DMS153 treated with DMSO at 0.1 percent for 48 hours (cell line): ENCODE measurements around the gene PLCB2.

Source experiments
- DNase-seq: peaks from one replicate; lab custom pipeline; 2025; ENCODE audit not compliant: unreplicated experiment; lab: John Stamatoyannopoulos, UW

Gene PLCB2

DNA sequence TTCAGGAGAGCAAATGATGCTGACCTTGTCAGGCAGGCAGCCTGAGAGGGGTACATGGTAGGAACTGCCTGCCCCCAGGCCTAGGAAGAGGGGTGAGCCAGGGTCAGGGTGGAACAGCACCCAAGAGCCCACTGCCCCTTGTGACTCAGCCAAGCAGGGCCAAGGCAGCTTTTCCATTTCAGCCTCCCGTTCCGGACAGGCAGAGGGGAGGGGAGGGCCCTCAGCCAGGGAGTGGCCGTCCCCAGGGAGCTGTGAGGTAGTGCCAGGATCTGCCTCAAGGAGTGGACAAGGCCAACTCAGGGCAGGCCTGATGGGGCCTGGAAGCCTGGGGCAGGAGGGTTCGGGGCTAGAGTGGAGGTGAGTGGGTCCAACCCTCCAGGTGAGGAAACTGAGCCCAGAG, 19.8 kb downstream of the PLCB2 start:
- no peak for DNase-seq

DNA sequence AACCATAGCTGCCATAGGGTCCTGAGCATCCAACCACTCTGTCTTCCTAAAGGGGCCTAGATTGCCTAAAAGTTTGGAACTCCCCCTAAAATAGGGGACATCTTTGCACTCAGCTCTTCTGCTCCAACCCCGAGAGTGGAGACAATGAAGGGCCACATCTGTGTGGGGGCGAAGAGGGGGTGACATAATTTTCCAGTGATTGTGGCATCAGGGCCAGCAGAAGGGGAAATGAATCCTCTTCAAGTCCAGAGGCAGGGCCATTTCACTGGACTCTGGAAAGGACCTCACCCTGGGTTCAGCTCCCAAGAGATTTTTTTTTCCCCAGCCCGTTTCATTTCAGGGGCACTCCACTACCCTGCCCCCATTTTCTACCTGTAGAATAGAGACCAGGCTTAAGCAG, 20.2 kb downstream of the PLCB2 start:
- no peak for DNase-seq

DNA sequence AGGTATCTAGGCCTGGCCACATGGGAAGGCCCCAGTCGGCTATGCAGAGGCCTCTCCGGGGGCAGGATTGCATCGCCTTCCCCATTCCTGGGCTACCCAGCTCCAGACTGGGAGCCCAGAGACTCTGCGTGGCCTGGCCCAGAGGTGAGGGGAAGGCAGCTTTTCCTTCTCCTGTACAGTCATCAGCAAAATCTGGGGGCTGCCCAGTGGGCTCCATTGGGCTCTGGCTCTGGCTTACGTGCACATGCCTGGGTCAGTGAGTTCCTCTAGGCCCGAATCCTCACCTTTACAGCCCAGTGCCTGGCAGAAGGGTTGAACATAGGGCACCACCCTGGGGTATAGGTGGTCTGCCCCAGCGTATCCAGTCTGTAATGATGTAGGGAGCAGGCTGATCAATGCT, 20.9 kb downstream of the PLCB2 start:
- DNase-seq = no peak

DNA sequence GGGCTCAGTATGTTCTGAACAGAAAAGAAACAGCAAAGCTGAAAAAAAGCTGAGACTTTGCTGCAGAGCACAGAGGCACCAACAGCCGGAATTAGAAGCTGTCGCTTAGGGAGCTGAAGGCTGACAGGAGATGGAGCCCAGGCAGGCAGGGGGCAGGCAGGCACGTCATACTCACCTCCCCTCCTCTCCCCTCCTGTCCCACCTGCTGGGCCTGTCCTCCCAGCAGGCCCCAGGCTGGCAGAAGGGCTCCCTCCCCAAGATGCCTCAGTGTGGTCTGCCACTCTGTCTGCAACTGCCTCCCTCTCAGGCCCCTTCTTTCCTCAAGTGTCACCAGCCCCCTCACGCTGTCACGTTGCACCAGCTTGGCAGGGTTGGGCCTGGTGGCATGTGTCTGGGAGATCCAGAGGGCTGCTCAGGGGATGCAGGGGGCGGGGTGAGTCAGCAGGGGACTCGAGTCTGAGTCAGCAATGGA, 21.6 kb downstream of the PLCB2 start:
- no peak for DNase-seq

- DNase-seq = no peak
Observed at GRCh38 chr15:40285554-40286011, 22.2 kb downstream of the PLCB2 start.

DNA sequence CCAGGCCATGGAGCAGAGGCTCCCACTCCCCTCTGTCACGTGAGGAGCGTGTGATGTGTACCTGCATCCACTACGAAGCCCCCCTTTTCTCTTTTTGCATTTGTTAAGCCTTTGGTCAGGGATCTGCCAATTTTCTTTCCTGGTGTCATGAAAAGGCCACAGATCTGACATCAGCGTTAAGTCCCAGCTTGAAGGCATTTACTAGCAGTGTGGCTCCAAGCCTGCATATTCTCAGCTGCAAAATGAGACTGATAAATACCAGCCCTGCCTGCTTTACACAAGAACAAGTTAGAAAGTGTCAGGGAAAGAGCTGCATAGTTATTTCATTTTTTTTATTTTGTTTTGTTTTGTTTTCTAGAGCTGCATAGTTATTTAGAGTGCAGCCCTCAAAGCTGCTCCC, 22.6 kb downstream of the PLCB2 start:
- no peak for DNase-seq

DNA sequence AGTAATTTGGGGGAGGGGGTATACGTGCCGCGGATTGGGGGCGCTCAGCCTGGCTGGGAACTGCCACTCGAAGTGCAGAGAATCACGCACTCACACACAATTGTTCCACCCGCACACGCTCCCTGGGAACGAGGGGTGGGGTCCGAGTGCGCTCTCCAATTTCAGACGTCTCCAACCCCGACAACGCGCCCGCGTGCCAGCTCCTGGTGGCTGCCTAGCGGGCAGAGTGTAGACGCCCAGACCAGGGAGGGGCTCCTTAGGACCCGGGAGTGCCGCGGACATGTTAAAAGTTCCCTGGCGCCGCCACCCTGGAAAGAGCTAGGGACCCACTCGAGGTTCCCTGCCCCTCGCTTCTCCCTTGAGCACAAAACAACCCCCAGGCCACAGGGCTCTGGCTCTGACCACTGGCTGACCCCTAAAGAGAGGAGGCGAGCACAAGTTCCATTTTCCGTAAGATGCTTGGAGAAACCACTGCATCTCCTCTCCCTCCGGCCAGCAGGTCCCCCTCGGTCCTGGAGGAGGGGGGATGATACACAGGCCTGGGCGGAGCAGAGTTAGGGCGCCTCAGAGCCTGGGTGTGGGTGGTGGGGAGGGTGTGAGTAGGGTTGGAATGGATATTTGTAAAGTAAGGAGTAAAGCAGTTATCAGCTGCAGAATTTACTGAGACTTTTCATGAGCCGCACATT, 24.0 kb downstream of the PLCB2 start:
- no peak for DNase-seq

GRCh38 chr15:40282869-40283614, 24.7 kb downstream of the PLCB2 start, which contains the start of gene ANKRD63:
Gene ANKRD63 (minus strand): TSS chr15:40283064. CDS start chr15:40282586, 478 bp downstream.
- no peak for DNase-seq

GRCh38 chr15:40282147-40282868, 25.4 kb downstream of the PLCB2 start:
- no peak for DNase-seq

GRCh38 chr15:40281801-40282146, 26.0 kb downstream of the PLCB2 start:
- no peak for DNase-seq

DNA sequence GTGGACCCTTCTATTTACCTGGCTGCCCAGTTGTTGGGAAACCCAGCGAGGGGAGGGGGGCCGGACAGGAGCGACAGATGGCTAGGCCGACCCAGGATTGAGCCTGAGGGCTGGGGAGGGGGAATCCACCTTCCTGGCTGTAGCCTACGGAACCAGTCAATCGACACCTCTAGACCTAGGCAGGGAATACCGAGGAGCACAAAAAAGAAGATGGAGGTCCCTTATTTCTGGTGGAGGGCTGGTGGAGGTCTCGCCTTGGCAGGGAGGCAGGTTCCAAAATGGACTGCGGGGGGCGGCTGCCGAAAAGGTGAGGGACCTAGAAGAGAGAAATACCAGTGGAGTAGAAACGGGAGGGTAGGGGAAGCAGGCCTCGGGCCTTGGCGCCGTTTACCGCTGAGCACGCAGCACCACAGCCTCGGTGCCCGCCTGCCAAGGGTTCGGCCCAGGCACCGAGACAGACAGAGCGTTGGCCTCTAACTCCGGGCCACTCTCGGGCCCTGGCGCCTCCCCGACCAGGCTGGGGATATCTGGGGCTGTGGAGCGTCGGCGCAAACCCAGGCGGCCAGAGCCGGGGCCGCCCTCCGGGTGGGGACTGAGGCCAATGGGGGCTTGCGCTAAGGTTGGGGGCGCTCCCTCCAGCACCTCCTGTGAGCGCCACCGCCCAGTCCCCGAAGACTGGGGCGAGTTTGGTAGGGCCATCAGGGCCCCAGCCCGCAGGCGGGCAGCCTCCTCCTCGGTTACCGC, 26.5 kb downstream of the PLCB2 start:
- no peak for DNase-seq

DNA sequence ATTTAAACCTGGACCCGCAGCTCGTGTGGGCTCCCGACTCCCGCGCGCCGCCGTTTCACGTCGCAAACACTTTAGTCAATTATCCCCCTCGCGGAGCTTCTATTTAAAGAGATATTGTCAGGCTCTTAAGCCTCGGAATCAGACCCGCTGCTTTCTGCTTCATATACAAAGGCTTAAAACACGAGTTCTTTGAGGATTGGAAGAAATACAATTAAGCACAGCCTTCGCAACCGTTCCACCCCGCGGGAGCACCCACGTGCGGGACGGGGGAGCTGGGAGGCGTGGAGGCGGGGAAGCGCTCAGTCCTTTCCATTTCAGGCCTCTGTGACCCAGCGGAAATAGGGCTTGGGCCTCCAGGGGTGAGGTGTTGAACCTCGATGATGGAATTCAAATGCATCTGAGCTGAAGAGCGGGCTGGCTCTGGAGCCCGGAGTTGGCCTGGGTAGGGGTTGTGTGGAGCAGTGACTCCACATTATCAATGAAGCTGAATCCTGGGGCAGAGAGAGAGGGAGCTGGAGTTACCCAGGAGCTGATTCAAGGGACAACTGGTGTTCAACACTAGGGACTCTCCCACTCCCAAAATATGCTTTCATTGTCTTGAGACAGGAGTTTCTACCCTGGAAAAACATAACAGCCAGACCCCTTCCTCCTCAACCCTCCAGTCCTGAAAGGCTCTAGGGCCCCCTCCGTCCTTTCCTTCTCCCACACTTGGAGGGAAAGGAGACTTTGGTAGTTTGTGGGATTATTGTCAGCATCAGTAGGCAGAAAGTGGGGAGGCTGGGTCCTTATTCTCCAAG, 27.3 kb downstream of the PLCB2 start:
- no peak for DNase-seq

DNA sequence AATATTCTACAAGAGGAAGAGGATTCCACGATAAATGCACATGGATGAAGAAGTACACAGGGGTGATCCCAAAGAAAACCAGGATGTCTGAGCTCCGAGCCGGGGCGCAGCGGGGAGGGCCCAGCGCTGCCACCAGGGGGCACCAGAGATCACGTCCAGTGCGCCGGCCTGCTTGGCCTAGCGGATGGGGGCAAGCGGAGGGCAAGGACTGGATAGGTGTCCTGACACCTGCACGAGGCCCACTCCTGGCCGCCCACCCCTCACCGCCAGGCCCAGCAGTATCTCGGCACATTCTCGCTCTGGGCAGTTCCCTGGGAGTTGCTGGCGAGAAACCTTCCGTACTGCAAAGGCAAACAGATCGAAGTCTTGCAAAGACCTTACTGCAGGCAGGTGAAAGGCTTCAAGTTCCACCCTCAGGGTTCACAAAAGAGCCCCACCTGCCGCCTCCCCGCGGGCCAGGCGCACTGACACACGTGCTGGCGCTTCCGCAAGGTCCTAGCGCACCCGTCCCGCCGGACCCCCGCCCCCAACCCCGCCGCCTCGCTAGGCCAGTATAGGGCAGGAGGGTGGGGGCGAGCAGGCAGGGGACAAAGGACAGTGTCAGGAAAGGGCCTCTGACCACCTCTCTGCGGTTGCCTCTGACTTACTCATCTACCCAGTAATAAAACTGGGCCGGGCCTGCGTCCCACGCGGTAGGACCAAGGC, 28.1 kb downstream of the PLCB2 start:
- DNase-seq = no peak

DNA sequence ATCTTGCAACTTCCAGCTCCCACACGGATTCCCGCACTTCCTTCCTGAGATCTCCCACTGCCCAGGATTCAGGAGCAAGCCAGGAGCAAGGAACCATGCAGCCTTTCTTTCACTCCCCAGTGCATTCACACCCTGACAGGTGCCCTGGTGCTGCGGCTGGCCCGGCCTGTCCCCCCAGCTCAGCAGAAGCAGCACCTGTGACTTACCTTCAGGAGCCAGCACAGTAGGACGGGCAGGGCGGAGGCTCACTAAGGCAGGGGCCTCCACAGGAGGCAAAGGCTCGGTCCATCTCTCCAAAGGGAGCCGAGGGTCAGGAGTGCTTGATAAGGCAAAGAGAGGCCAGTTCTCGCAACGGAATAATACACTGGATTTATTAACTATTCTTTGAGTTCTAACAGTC, 29.7 kb downstream of the PLCB2 start:
- no peak for DNase-seq

GRCh38 chr15:40277471-40277870, 30.3 kb downstream of the PLCB2 start:
- no peak for DNase-seq

DNA sequence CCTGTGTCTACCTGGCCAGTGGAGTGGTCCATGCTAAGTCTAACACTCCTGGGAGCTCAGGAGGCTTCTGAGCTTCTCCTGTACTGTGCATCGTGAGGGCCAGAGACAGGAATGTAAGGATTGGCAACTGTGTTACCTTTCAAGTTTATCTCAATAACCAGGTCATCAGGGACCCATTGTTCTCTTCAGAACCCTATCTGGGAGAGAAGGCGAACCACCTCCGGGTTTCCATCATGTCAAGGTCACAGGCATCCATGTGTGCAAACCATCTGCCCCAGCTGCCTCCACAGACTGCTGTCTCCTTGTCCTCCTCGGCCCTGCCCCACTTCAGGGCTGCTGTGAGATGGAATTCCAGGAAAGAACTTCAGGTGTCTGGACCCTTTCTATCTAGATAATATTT, 30.8 kb downstream of the PLCB2 start:
- DNase-seq = no peak

- DNase-seq = no peak
Observed at GRCh38 chr15:40275954-40276353, 31.8 kb downstream of the PLCB2 start.

DNA sequence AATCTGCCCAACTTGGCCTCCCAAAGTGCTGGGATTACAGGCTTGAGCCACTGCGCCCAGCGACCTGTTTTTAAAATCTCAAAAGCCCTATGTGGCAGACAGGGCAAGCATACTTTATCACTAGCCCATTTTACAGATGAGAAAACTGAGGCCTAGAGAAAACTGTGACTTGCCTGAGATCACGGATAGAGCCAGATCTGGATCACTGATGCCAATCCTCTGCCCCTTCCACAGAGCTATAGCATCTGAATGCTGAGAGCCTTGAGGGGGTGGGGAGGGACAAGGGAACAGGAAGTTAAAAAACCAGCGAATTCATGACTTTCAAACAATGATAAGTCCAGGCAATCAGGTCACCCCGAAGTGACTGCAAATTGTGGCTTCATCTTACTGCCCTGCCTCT, 32.2 kb downstream of the PLCB2 start:
- no peak for DNase-seq

DNA sequence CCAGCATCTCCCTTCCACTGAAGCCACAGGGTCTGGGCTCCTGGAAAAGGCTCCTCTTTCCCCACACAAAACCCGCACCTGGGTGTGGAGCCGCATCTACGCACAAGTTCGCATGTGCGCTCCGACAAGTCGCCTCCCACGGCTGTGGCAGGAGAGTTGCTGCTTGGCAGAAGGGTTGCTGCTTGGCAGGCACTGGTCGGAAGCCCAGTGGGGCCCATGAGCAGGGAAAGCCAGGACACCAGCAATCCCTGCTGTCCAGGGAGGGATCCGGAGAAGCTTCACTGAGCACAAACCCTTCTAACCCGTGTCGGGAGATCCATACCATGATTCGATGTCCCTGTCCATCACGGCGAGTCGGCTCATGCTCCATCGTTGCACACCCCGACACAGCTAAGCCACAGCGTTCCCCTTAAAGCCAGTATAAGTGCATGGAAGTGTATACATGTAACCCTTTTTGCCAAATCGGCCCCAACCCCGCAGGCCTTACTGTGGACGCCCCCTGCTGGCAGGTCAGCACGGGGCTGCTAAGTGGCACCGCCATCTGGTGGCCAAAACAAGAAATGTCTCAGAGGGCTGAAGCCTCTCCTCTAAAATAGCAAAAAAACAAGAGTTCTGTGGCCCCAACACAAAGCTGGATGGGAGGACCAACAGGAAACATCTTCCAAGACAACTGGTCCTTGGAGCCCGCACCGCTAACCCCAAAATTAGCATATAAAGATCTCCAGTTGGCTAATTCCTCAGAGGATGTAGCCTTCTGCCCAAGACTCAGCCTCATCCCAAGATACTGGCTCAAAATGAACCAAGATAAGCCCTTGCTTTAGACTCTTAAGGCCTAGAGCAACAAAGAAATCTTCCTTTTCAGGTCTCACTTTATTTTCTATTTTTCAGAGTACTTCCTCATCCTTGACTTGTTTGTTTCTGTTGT, 33.1 kb downstream of the PLCB2 start:
- DNase-seq = peak; percentile 37
